GOT3 (cell line): ENCODE data around the gene BMP6.
A peak's percentile ranks its signal among the peaks of the same experiment; 100 is the strongest.

Experiments
- DNase-seq: peaks from one replicate; lab custom pipeline; 2025; ENCODE audit warnings: mixed read lengths; lab: John Stamatoyannopoulos, UW

The BMP6 gene

GRCh38 chr6:7905416-7905815 lies 179.5 kb downstream of the BMP6 start:
- no peak for DNase-seq

GRCh38 chr6:7906741-7907140 lies 180.8 kb downstream of the BMP6 start:
- DNase-seq, result no peak

GRCh38 chr6:7907159-7907558 lies 181.3 kb downstream of the BMP6 start:
- DNase-seq, result no peak

GRCh38 chr6:7909323-7910276 lies 183.7 kb downstream of the BMP6 start:
- peak; percentile 15 for DNase-seq

GRCh38 chr6:7910298-7910653 lies 184.4 kb downstream of the BMP6 start:
- no peak for DNase-seq

- DNase-seq, result peak; percentile 19
Observed at GRCh38 chr6:7910654-7911344, 184.9 kb downstream of the BMP6 start, which contains the start of gene TXNDC5. Gene TXNDC5, minus strand, starts transcription at chr6:7910788. Its CDS starts 12 bp downstream, at chr6:7910776.

- no peak for DNase-seq
Observed at GRCh38 chr6:7911345-7911725, 185.4 kb downstream of the BMP6 start.

- no peak for DNase-seq
Observed at GRCh38 chr6:7912024-7912423, 186.1 kb downstream of the BMP6 start.

- DNase-seq, result no peak
Observed at GRCh38 chr6:7912736-7913517, 187.0 kb downstream of the BMP6 start.

GRCh38 chr6:7914311-7914710 lies 188.4 kb downstream of the BMP6 start:
- DNase-seq, result no peak

GRCh38 chr6:7914991-7915789 lies 189.3 kb downstream of the BMP6 start:
- DNase-seq, result peak; percentile 36

- DNase-seq, result no peak
Observed at GRCh38 chr6:7916959-7917358, 191.1 kb downstream of the BMP6 start.

- DNase-seq, result no peak
Observed at GRCh38 chr6:7917729-7918128, 191.8 kb downstream of the BMP6 start.

- DNase-seq, result no peak
Observed at GRCh38 chr6:7918403-7918802, 192.5 kb downstream of the BMP6 start.

GRCh38 chr6:7919871-7920270 lies 194.0 kb downstream of the BMP6 start:
- DNase-seq, result no peak

GRCh38 chr6:7920425-7920824 lies 194.5 kb downstream of the BMP6 start:
- DNase-seq, result no peak

- no peak for DNase-seq
Observed at GRCh38 chr6:7921046-7921445, 195.1 kb downstream of the BMP6 start.

GRCh38 chr6:7921632-7922092 lies 195.8 kb downstream of the BMP6 start:
- no peak for DNase-seq

GRCh38 chr6:7922596-7922995 lies 196.7 kb downstream of the BMP6 start:
- no peak for DNase-seq

- no peak for DNase-seq
Observed at GRCh38 chr6:7924867-7925266, 199.0 kb downstream of the BMP6 start.
